ENCODE results near the gene LSM12. TPM values are rescaled to one million over a fixed set of nuclear protein-coding genes. Genes with fewer than 3 reads are reported as not detected.

The LSM12 gene
- total and polyA plus RNA-seq, 2 of the 8 experiments (the other 6 are each of a cell fraction or from before 2014, with no cell fraction given): 69.8 to 142 TPM

DNA sequence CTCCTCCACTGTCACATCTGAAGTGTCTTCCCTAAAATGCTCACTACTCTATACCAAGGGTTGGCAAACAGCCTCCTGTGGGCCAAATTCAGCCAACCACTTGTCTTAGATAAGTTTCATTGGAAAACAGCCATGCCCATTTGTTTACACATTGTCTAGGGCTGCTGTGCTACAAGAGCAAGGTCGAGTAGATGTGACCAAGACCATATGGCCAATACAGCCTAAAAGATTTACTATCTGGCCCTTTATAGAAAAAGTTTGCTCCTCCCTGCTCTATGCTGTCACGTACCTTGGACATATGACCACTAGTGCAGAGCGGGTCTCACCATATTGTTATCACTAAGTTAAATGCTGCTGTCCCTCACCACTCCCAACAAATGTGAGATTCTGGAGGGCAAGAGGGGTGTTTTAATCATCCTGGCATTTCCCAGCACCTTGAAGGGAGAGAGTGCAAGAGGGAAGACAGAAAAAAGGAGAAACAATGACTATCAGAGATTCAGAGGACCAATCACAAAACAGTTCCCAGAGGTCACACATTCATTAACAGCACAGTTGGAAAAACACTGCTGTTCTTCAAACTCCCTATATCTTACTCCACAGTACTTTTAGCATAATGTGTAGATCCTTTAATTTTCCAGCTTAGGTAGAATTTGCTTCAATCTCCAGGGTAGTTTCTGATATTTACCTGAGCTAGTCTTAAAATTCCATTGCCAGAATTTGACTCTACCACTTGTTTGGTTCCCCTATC is 13.2 kb downstream of the LSM12 start:
- H2AK5ac ChIP-seq (ENCODE audit: low read depth, low read length): no peak overlapping the region
- no peak overlapping the region for H3K4me3 ChIP-seq (ENCODE audit: extremely low read depth in 1 of 4, insufficient read depth in 2 of 4, low read depth in 3 of 4, low read length in 4 of 4)
- no peak overlapping the region for H3K23ac ChIP-seq (ENCODE audit: insufficient read length)
- no peak overlapping the region for H3K27ac ChIP-seq (ENCODE audit: low read depth, low read length)
- no peaks in the 10 kb centered on the region for H3K27me3 ChIP-seq (replicated peaks in 1 of 4; ENCODE audit: control insufficient read depth in 3 of 4, extremely low read depth in 1 of 4, insufficient read depth in 3 of 4, low read length in 3 of 4)
- no peak overlapping the region for H3K14ac ChIP-seq (ENCODE audit: insufficient read length)
- H3K36me3 ChIP-seq (ENCODE audit: control insufficient read depth in 2 of 4, insufficient read depth in 4 of 4, low read length in 3 of 4): peaks cover 9 to 74% (median 43%) of the 10 kb centered on the region in 4 experiments
- no peaks in the 10 kb centered on the region for H3K9me3 ChIP-seq (ENCODE audit: insufficient read depth in 2 of 2, low read depth in 1 of 2, low read length in 1 of 2)
- no peak overlapping the region for H3K4ac ChIP-seq (replicated peaks; ENCODE audit: insufficient read length, low read depth, low read length)
- H3K79me2 ChIP-seq (ENCODE audit: control insufficient read depth in 1 of 2, insufficient read depth in 2 of 2, low read length in 2 of 2): peaks cover 5 to 82% of the 10 kb centered on the region in 2 experiments; a peak in 3 of 4 replicates
- H2BK15ac ChIP-seq (ENCODE audit: low read length): no peak overlapping the region
- no peak overlapping the region for H3K9ac ChIP-seq (replicated peaks in 1 of 4; ENCODE audit: extremely low read depth in 1 of 4, low read depth in 3 of 4, low read length in 3 of 4)
- H3K4me1 ChIP-seq (replicated peaks in 1 of 4; ENCODE audit: control insufficient read depth in 3 of 4, insufficient read depth in 4 of 4, low read length in 3 of 4): no peaks in the 10 kb centered on the region
- POLR2A ChIA-PET (ENCODE audit: partially characterized antibody): interaction anchor here (2.0 to 2.1 kb wide), 2 partner anchors 11 kb away, joined by 4 to 6 read pairs; no protein-coding TSS in a partner anchor
- no peak overlapping the region for H3K18ac ChIP-seq (ENCODE audit: extremely low read depth, low read length)
- no peak overlapping the region for H3K4me2 ChIP-seq (ENCODE audit: insufficient read depth in 1 of 2, low read depth in 2 of 2, low read length in 2 of 2)
- no peak overlapping the region for H2BK120ac ChIP-seq (replicated peaks; ENCODE audit: low read depth, low read length)
- no peak overlapping the region for H3K56ac ChIP-seq (replicated peaks; ENCODE audit: insufficient read length, low read depth, low read length)
- H2BK20ac ChIP-seq (ENCODE audit: low read length): no peak overlapping the region
- H3K79me1 ChIP-seq (ENCODE audit: low read depth, low read length): peaks cover 6% of the 10 kb centered on the region; the same call in 1 of the 2 replicates
- H4K5ac ChIP-seq (ENCODE audit: insufficient read length, low read depth, low read length): no peak overlapping the region
- no peak overlapping the region for H4K91ac ChIP-seq (replicated peaks; ENCODE audit: insufficient read length, low read length)
- no peak overlapping the region for H2BK12ac ChIP-seq (ENCODE audit: low read depth, low read length)
- DNase-seq (ENCODE audit: low read depth in 1 of 2, low spot score in 2 of 2) (no peak), FAIRE-seq (no peak)
- CTCF ChIA-PET (ENCODE audit: partially characterized antibody): interaction anchor here (3.7 kb wide), 1 partner anchor 11 kb away, joined by 23 read pairs; no protein-coding TSS in a partner anchor
- no peak overlapping the region for H2BK5ac ChIP-seq (ENCODE audit: low read depth, low read length)
- H2AFZ ChIP-seq (ENCODE audit: low read length): no peak overlapping the region
- no peak overlapping the region for H4K8ac ChIP-seq (ENCODE audit: extremely low read depth, insufficient read depth, low read length)
- no peaks in the 10 kb centered on the region for H3K23me2 ChIP-seq (ENCODE audit: low read depth, low read length)
- H4K20me1 ChIP-seq (replicated peaks in 1 of 2; ENCODE audit: control insufficient read depth in 1 of 2, insufficient read depth in 2 of 2, low read length in 2 of 2): peaks cover 9 to 10% of the 10 kb centered on the region in 2 experiments
- WGBS, 2 experiments (ENCODE audit: extremely low coverage in 1 of 2, insufficient coverage in 1 of 2, insufficient read length in 1 of 2, insufficient replicate concordance in 2 of 2, low coverage in 1 of 2, low lambda C conversion rate in 2 of 2, missing lambda C conversion rate in 1 of 2): 92% methylated on average over 3 of the region's 3 CpGs; no CpG with 5 or more reads in 1 of the 2 experiments
- TF ChIP-seq CBX8 (IDR thresholded peaks at IDR 0.05; ENCODE audit: borderline replicate concordance, low read depth, low read length) (no peak), KDM5A (IDR thresholded peaks at IDR 0.05; ENCODE audit: low read length) (no peak), CHD2 (IDR thresholded peaks at IDR 0.05; ENCODE audit: low read length) (no peak), SUZ12 (IDR thresholded peaks at IDR 0.05; ENCODE audit: low read length) (no peak), BRCA1 (IDR thresholded peaks at IDR 0.05; ENCODE audit: low read depth, low read length) (no peak), BACH1 (IDR thresholded peaks at IDR 0.05; ENCODE audit: low read length) (no peak), SP2 (IDR thresholded peaks at IDR 0.05; ENCODE audit: low read length) (no peak), JUN (IDR thresholded peaks at IDR 0.05; ENCODE audit: low read depth, low read length) (no peak), GABPA (IDR thresholded peaks at IDR 0.05; ENCODE audit: borderline replicate concordance, insufficient read depth, low read length) (no peak), JUND (IDR thresholded peaks at IDR 0.05; ENCODE audit: low read length) (no peak)
- TF ChIP-seq, protein P1, sequence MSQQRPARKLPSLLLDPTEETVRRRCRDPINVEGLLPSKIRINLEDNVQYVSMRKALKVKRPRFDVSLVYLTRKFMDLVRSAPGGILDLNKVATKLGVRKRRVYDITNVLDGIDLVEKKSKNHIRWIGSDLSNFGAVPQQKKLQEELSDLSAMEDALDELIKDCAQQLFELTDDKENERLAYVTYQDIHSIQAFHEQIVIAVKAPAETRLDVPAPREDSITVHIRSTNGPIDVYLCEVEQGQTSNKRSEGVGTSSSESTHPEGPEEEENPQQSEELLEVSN (IDR thresholded peaks at IDR 0.05): no peak
- TF ChIP-seq, protein P2, sequence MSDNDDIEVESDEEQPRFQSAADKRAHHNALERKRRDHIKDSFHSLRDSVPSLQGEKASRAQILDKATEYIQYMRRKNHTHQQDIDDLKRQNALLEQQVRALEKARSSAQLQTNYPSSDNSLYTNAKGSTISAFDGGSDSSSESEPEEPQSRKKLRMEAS (IDR thresholded peaks at IDR 0.05): no peak

Measured in H1 (cell line).